Heart right ventricle (tissue), 16 donors: ENCODE results near the gene FAM83C. TPM values are rescaled to one million over a fixed set of nuclear protein-coding genes. Genes with fewer than 3 reads are reported as not detected.

Experiments used
- ATAC-seq, 8 donors: fragments of 200-7000 bp; cut with Tn5 transposase; one replicate each; pipeline ENCODE4 v1.9.1; 2020; ENCODE audit warnings: mild to moderate bottlenecking in 8 of 8, moderate library complexity in 8 of 8, moderate number of reproducible peaks in 1 of 8
- DNase-seq, 2 donors: peaks; one replicate each; pipeline ENCODE4 v3.0.0-alpha.2; 2020
- H3K27ac ChIP-seq, 10 donors: fragments of 200-600 bp; sonication (generic) in 2 of 10; one replicate each; pipeline versions ENCODE4 v1.5.0 to v1.8.0; 2020 to 2022; ENCODE audit warnings: mild to moderate bottlenecking in 3 of 10
- H3K27me3 ChIP-seq, 7 donors: fragments of 200-600 bp; one replicate each; pipeline ENCODE4 v1.8.0; 2021 to 2022; ENCODE audit warnings: mild to moderate bottlenecking in 2 of 7
- H3K36me3 ChIP-seq, 9 donors: fragments of 200-600 bp; sonication (generic) in 1 of 9; one replicate each; pipeline versions ENCODE4 v1.5.0 to v1.8.0; 2020 to 2022; ENCODE audit warnings: mild to moderate bottlenecking in 2 of 9
- H3K4me1 ChIP-seq, 9 donors: fragments of 200-600 bp; sonication (generic) in 1 of 9; one replicate each; pipeline versions ENCODE4 v1.5.0 to v1.8.0; 2020 to 2022; ENCODE audit warnings: mild to moderate bottlenecking in 4 of 9
- H3K4me3 ChIP-seq, 10 donors: fragments of 200-600 bp; sonication (generic) in 2 of 10; one replicate each; pipeline versions ENCODE4 v1.5.0 to v1.8.0; 2020 to 2022; ENCODE audit warnings: mild to moderate bottlenecking in 7 of 10, moderate library complexity in 2 of 10
- H3K9me3 ChIP-seq, 11 donors: fragments of 200-600 bp in 10 of 11; sonication (generic) in 2 of 11; one replicate each; pipeline versions ENCODE4 v1.5.0 to v1.8.0; 2013 to 2022; ENCODE audit warnings: mild to moderate bottlenecking in 2 of 11, control low read depth in 1 of 11, moderate library complexity in 1 of 11
- CTCF ChIP-seq, 9 donors: fragments of 200-600 bp; sonication (generic) in 2 of 9; IDR thresholded peaks; one replicate each; pipeline versions ENCODE4 v1.5.0 to v1.8.0; 2021 to 2022; ENCODE audit warnings: antibody characterized with exemption in 9 of 9, mild to moderate bottlenecking in 5 of 9, moderate library complexity in 1 of 9
- WGBS, 2 donors: extraction: QIAGEN DNeasy Blood & Tissue Kit; methylation state at CpG; one replicate each; pipeline ENCODE4 v1.1.7; 2013; ENCODE audit warnings: inconsistent platforms in 1 of 2; 5-methylcytosine and 5-hydroxymethylcytosine counted together
- intact Hi-C, 10 donors: fragments of 100-400 bp; cut with DNase I; formaldehyde crosslinking; loops; one replicate each; pipeline versions ENCODE4 v1.11.1 to v1.14.2; 2022
- polyA plus RNA-seq, 2 donors: library from polyadenylated mRNA; stranded (reverse); fragments of 200-250 nt; gene quantifications; one replicate each; pipeline ENCODE4 v1.2.3, GENCODE V29; 2013
- total RNA-seq, 10 donors: library from RNA; stranded (reverse); fragmentation: NEBNext Ultra II Directional in 3 of 10; extraction: Animal tissue kit (Norgen Biotek cat#: 25700) in 3 of 10; gene quantifications; one replicate each; pipeline versions ENCODE4 v1.2.1 to v1.2.4, GENCODE V29; 2021 to 2023
- donor health status: Arrhythmogenic right ventricular cardiomyopathy.
- donor health status: ischemic (EF 13 %, LVEDD 7.1; RV severe dilation, severe dysfunction).
- donor health status: healthy with polysubstance abuse.
- donor health status: DM: no; HTN: yes; CAD: no.
- donor health status: DM: no; HTN: no; CAD: no.
- donor health status: ischemic (EF 25% LVEDD 6.9; RV normal size, moderate dysfunction).
- donor health status: ischemic (EF 25% LVEDD 5.7; RV mildly dilated, moderate dysfunction).
- donor health status: healthy.
- donor health status: DM: yes; HTN: yes; CAD: no.
- donor health status: Ischemic cardiomyopathy.
- donor health status: ischemic (EF 35%, LVEDD 5.7; RV mildly dilated, moderate dysfunction).
- donor health status: nonischemic (EF 11% LVEDD 7.7; RV severe dilation, severe dysfunction).
- donor health status: DM: yes; HTN: yes; CAD: no.
- donor health status: PGD.
- donor health status: ischemic (EF 29% LVEDD 5.4; RV normal size, mild dysfunction).
- donor health status: nonischemic (EF 23%, LVEDD 6.1; RV moderate dilation, normal function).

The FAM83C gene
- total and polyA plus RNA-seq, 12 donors, result 0.03 TPM; not detected in 11

- DNase-seq, result no peak
- Histone ChIP-seq H3K4me3 (no peak overlapping the region), H3K9me3 (no peaks in the 10 kb centered on the region), H3K27me3 (no peaks in the 10 kb centered on the region), H3K4me1 (peaks cover 0 to 19% (median 9%) of the 10 kb centered on the region in 9 donors), H3K27ac (no peak overlapping the region), H3K36me3 (peaks cover 0 to 31% (median 0%) of the 10 kb centered on the region in 9 donors)
- ATAC-seq, result no peak
- intact Hi-C loops, result no loop called here
- TF ChIP-seq CTCF (IDR thresholded peaks at IDR 0.05), result no peak
Measured at GRCh38 chr20:35319871-35320197, 27.6 kb upstream of the FAM83C start.

GRCh38 chr20:35319192-35319870, 27.1 kb upstream of the FAM83C start:
- Histone ChIP-seq H3K27me3 (no peaks in the 10 kb centered on the region), H3K36me3 (peaks cover 0 to 34% (median 0%) of the 10 kb centered on the region in 9 donors), H3K27ac (no peak overlapping the region), H3K9me3 (no peaks in the 10 kb centered on the region), H3K4me1 (peaks cover 0 to 19% (median 9%) of the 10 kb centered on the region in 9 donors), H3K4me3 (no peak overlapping the region)
- DNase-seq, result no peak
- intact Hi-C loops, result no loop called here
- ATAC-seq, result no peak
- WGBS, 2 donors, result 76 to 79% methylated on average over 5 of the region's 5 CpGs
- no peak for TF ChIP-seq CTCF (IDR thresholded peaks at IDR 0.05)

- Histone ChIP-seq H3K36me3 (peaks cover 0 to 42% (median 0%) of the 10 kb centered on the region in 9 donors), H3K27ac (peak overlapping the region in 2 of 10 donors; percentile 10 to 22), H3K4me3 (no peak overlapping the region), H3K27me3 (no peaks in the 10 kb centered on the region), H3K9me3 (no peaks in the 10 kb centered on the region), H3K4me1 (peaks cover 0 to 19% (median 9%) of the 10 kb centered on the region in 9 donors)
- DNase-seq (peak in 1 of 2 donors; percentile 23), ATAC-seq (peak in 7 of 8 donors; percentile 39 to 90 (median 59))
- intact Hi-C loops, result no loop called here
- WGBS, 2 donors, result 46 to 48% methylated on average over 6 of the region's 6 CpGs
- TF ChIP-seq CTCF (IDR thresholded peaks at IDR 0.05), result no peak
Measured at GRCh38 chr20:35318502-35319157, 26.4 kb upstream of the FAM83C start.

- WGBS, 2 donors, result 87 to 89% methylated on average over 5 of the region's 5 CpGs
- ATAC-seq (no peak), DNase-seq (no peak)
- intact Hi-C loops, result no loop called here
- H3K27me3 ChIP-seq, result no peaks in the 10 kb centered on the region
- peak overlapping the region in 1 of 10 donors; percentile 22 for H3K27ac ChIP-seq
- TF ChIP-seq CTCF (IDR thresholded peaks at IDR 0.05), result no peak
- H3K4me3 ChIP-seq, result no peak overlapping the region
- peaks cover 0 to 19% (median 9%) of the 10 kb centered on the region in 9 donors for H3K4me1 ChIP-seq
- H3K9me3 ChIP-seq, result no peaks in the 10 kb centered on the region
- H3K36me3 ChIP-seq, result peaks cover 0 to 51% (median 0%) of the 10 kb centered on the region in 9 donors
Measured at GRCh38 chr20:35317416-35318210, 25.4 kb upstream of the FAM83C start.
